ENCODE data around the gene RHEB. TPM values are rescaled to one million over a fixed set of nuclear protein-coding genes. Genes with fewer than 3 reads are reported as not detected.

Gene RHEB
- total RNA-seq, 4 donors from 2014 or later: 34.7 to 46.9 (median 41.5) TPM

DNA sequence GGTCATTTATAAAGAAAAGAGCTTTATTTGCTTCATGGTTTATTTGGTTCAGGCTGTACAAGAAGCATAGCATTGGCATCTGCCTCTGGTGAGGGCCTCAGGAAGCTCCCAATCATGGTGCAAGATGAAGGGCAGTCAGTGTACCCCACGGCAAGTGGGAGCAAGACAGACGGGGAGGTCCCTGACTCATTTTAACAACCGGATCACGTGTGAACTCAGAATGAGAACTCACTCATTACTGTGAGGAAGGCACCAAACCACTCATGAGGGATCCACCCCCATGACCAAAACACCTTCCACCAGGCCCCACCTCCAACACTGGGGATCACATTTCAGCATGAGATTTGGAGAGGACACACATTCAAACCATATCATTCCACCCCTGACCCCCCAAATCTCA is 64.0 kb downstream of the RHEB start:
- Histone ChIP-seq H3K4me3 (no peak overlapping the region), H3K36me3 (no peaks in the 10 kb centered on the region), H3K4me1 (peaks cover 0 to 13% (median 2%) of the 10 kb centered on the region in 4 donors), H3K27ac (no peak overlapping the region), H3K27me3 (no peaks in the 10 kb centered on the region), H3K9me3 (no peaks in the 10 kb centered on the region)
- no peak for TF ChIP-seq POLR2A (IDR thresholded peaks at IDR 0.05)
- no peak for TF ChIP-seq CTCF (IDR thresholded peaks at IDR 0.05)
- DNase-seq: no peak

GRCh38 chr7:151454932-151455530 is 64.7 kb downstream of the RHEB start:
- Histone ChIP-seq H3K4me1 (peaks cover 0 to 8% (median 0%) of the 10 kb centered on the region in 4 donors), H3K4me3 (no peak overlapping the region), H3K27me3 (no peaks in the 10 kb centered on the region), H3K9me3 (no peaks in the 10 kb centered on the region), H3K36me3 (no peaks in the 10 kb centered on the region), H3K27ac (no peak overlapping the region)
- TF ChIP-seq CTCF (IDR thresholded peaks at IDR 0.05): no peak
- TF ChIP-seq POLR2A (IDR thresholded peaks at IDR 0.05): no peak
- peak in 1 of 3 donors; percentile 26 for DNase-seq

DNA sequence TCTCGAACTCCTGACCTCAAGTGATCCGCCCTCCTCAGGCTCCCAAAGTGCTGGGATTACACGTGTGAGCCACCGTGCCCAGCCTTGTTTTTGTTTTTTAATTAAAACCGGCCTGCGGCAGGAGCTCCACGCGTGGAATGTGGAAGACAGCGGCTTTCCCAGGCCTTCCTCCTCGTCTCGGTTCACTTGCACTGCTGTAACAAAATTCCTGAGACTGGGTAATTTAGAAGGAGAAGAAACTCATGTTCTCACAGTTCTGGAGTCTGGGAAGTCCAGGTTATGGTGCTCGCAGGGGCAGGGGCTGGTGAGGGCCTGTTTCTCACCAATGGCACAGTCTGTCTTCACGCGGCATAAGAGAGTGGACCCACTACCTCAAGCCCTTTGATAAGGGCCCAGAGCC is 65.4 kb downstream of the RHEB start:
- Histone ChIP-seq H3K4me1 (peaks cover 0 to 3% (median 0%) of the 10 kb centered on the region in 4 donors), H3K4me3 (no peak overlapping the region), H3K27ac (no peak overlapping the region), H3K27me3 (no peaks in the 10 kb centered on the region), H3K9me3 (no peaks in the 10 kb centered on the region), H3K36me3 (no peaks in the 10 kb centered on the region)
- peak in 1 of 3 donors; percentile 25 for DNase-seq
- TF ChIP-seq CTCF (IDR thresholded peaks at IDR 0.05) (no peak), POLR2A (IDR thresholded peaks at IDR 0.05) (no peak)

GRCh38 chr7:151453326-151453791 is 66.3 kb downstream of the RHEB start:
- no peak overlapping the region for H3K27ac ChIP-seq
- TF ChIP-seq POLR2A (IDR thresholded peaks at IDR 0.05) (no peak), CTCF (IDR thresholded peaks at IDR 0.05) (no peak)
- no peaks in the 10 kb centered on the region for H3K9me3 ChIP-seq
- peaks cover 0 to 2% (median 0%) of the 10 kb centered on the region in 4 donors for H3K4me1 ChIP-seq
- H3K36me3 ChIP-seq: no peaks in the 10 kb centered on the region
- H3K27me3 ChIP-seq: no peaks in the 10 kb centered on the region
- DNase-seq: peak in 1 of 3 donors; percentile 50
- no peak overlapping the region for H3K4me3 ChIP-seq

GRCh38 chr7:151452680-151453325 is 66.9 kb downstream of the RHEB start:
- no peaks in the 10 kb centered on the region for H3K36me3 ChIP-seq
- H3K4me3 ChIP-seq: no peak overlapping the region
- H3K9me3 ChIP-seq: no peaks in the 10 kb centered on the region
- peaks cover 0 to 7% (median 0%) of the 10 kb centered on the region in 4 donors for H3K4me1 ChIP-seq
- H3K27me3 ChIP-seq: no peaks in the 10 kb centered on the region
- TF ChIP-seq CTCF (IDR thresholded peaks at IDR 0.05): no peak
- no peak for TF ChIP-seq POLR2A (IDR thresholded peaks at IDR 0.05)
- peak in 1 of 3 donors; percentile 24 for DNase-seq
- H3K27ac ChIP-seq: no peak overlapping the region

Data from Peyer's patch (tissue), 4 donors.